Adrenal gland (tissue), 12 donors: ENCODE data around the gene ATOH8. TPM values are rescaled to one million over a fixed set of nuclear protein-coding genes. Genes with fewer than 3 reads are reported as not detected.

Source experiments
- DNase-seq, 7 donors: peaks; one replicate each; pipeline ENCODE4 v3.0.0-alpha.2; 2019 to 2020
- H3K27ac ChIP-seq, 5 donors: fragments of 200-600 bp; sonication (generic) in 4 of 5; 1 replicate in 3 of 5; 2 replicates in 2 of 5; pipeline versions ENCODE4 v1.5.1 to v1.8.0; 2016 to 2020; ENCODE audit warnings: mild to moderate bottlenecking in 1 of 5
- H3K27me3 ChIP-seq: fragments of 200-600 bp; 2 replicates; pipeline ENCODE4 v1.8.0; 2021
- H3K36me3 ChIP-seq, 2 donors: fragments of 200-600 bp; replicated peaks in 1 of 2; 1 replicate in 1 of 2; 2 replicates in 1 of 2; pipeline versions ENCODE4 v1.5.1 to v1.8.0; 2018 to 2022
- H3K4me1 ChIP-seq, 2 donors: fragments of 200-600 bp; replicated peaks in 1 of 2; 1 replicate in 1 of 2; 2 replicates in 1 of 2; pipeline versions ENCODE4 v1.5.1 to v1.8.0; 2018 to 2021
- H3K4me3 ChIP-seq, 4 donors: fragments of 200-600 bp; sonication (generic) in 3 of 4; one replicate each; pipeline ENCODE4 v1.5.1; 2016 to 2018
- H3K9me3 ChIP-seq, 3 donors: fragments of 200-600 bp; sonication (generic) in 1 of 3; replicated peaks in 1 of 3; 1 replicate in 2 of 3; 2 replicates in 1 of 3; pipeline versions ENCODE4 v1.5.1 to v1.8.0; 2016 to 2021
- POLR2A ChIP-seq, 2 donors: fragments of 450-650 bp; IDR thresholded peaks; one replicate each; pipeline ENCODE4 v1.6.1; 2017; ENCODE audit warnings: antibody characterized with exemption in 2 of 2, mild to moderate bottlenecking in 2 of 2, moderate library complexity in 1 of 2
- WGBS, 4 donors: extraction: QIAGEN DNeasy Blood & Tissue Kit in 2 of 4; methylation state at CpG; one replicate each; pipeline versions ENCODE4 v1.1.5 to v1.1.7; 2013 to 2017; 5-methylcytosine and 5-hydroxymethylcytosine counted together
- intact Hi-C, 2 donors: fragments of 100-400 bp; cut with DNase I; formaldehyde crosslinking; loops; one replicate each; pipeline versions ENCODE4 v1.14.1 to v1.15.0; 2022 to 2023
- polyA plus RNA-seq, 3 donors: library from polyadenylated mRNA; stranded (reverse); fragments of 200-250 nt in 2 of 3; fragments of 350-450 nt in 1 of 3; fragmentation: Illumina TruSeq in 1 of 3; extraction: RNeasy Lipid Tissue Mini Kit (QIAGEN cat#74804) in 1 of 3; gene quantifications; one replicate each; pipeline ENCODE4 v1.2.3, GENCODE V29; 2013 to 2014
- total RNA-seq, 9 donors: library from RNA; depleted of rRNA in 4 of 9; stranded (reverse); fragments of >200 nt in 4 of 9; fragments of 120-200 nt in 1 of 9; fragmentation: NEBNext Ultra II Directional in 1 of 9; extraction: Animal tissue kit (Norgen Biotek cat#: 25700) in 1 of 9; gene quantifications; one replicate each; pipeline versions ENCODE4 v1.1.0 to v1.2.4, GENCODE V29; 2013 to 2023
- TF ChIP-seq, protein P1 (sequence below), 6 experiments: fragments of 450-650 bp in 4 of 6; fragments of 200-600 bp in 2 of 6; sonication (generic) in 1 of 6; IDR thresholded peaks; 1 replicate in 5 of 6; 2 replicates in 1 of 6; pipeline versions ENCODE4 v1.5.1 to v1.8.0; 2016 to 2021; ENCODE audit warnings: antibody characterized with exemption in 6 of 6, mild to moderate bottlenecking in 2 of 6, moderate library complexity in 1 of 6
- donor health status: healthy with polysubstance abuse.
- donor health status: Bipolar disorder and iron deficiency.
- donor health status: DM: yes; HTN: yes; CAD: no.
- donor health status: DM: no; HTN: no; CAD: no.
- donor health status: DM: no; HTN: no; CAD: no.
- donor health status: DM: yes; HTN: yes; CAD: no.

Gene ATOH8
- total and polyA plus RNA-seq, 12 donors = 0.88 to 44.0 (median 6.0) TPM

DNA sequence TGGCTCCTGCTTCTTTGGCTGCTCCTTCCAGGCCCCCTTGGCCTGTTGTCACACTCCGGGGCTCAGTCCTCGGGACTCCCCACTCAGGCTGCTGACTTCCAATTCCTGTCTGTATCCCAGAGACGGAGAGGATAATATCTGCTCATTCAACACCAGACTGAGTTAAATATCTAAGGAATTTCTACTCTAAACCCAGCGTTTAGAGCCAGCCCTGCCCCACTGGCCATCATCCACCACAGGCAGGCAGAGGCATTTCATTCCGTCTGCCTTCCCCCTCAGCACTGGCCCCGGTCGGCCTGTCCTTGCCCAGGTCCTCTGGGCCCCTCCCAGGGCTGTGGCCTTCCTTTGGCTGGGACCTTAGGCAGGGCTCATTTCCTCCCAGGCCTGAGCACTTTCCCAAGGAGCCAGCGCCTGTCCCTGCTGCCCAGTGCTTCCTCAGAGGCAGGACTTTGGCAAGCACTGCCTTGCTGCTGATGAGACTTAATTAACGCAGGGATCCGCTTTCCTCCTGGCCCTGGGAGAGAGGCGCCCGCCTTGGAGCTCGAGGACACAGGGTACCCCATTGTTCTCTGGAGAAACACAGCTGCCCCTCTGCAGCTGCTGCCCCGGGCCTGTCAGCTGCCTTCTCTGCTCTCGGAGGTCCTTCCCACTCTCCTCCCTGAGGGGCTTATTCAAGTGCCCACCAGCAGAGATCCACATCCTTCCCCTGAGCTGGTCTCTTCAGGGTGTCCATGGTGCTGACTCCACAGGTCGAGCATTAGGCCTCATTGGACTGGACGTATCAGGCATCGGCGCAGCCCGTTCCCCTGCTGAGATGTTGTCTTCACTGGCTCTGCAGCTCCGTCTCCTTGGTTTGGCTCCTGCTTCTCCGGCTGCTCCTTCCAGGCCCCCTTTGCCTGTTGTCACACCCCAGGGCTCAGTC lies 42.8 kb downstream of the ATOH8 start:
- 73 to 85% (median 76%) methylated on average over 19 to 22 of the region's 22 CpGs for WGBS, 4 donors

DNA sequence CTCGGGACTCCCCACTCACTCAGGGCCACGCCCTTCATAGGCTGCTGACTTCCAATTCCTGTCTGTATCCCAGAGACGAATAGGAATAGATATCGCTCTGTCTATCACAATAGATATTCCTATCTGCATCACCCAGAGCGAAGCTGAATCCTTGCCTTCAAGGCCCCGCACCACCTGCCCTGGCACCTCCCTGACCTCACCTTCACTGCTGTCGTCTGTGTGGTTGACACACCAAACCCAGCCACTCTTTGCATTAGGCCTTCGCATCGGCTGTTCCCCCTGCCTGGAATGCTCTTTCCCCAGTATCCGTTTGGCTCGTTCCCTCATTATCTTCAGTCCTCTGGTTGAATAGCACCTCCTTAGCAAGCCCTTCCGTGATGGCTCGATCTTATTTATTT lies 43.5 kb downstream of the ATOH8 start:
- TF ChIP-seq, protein P1, sequence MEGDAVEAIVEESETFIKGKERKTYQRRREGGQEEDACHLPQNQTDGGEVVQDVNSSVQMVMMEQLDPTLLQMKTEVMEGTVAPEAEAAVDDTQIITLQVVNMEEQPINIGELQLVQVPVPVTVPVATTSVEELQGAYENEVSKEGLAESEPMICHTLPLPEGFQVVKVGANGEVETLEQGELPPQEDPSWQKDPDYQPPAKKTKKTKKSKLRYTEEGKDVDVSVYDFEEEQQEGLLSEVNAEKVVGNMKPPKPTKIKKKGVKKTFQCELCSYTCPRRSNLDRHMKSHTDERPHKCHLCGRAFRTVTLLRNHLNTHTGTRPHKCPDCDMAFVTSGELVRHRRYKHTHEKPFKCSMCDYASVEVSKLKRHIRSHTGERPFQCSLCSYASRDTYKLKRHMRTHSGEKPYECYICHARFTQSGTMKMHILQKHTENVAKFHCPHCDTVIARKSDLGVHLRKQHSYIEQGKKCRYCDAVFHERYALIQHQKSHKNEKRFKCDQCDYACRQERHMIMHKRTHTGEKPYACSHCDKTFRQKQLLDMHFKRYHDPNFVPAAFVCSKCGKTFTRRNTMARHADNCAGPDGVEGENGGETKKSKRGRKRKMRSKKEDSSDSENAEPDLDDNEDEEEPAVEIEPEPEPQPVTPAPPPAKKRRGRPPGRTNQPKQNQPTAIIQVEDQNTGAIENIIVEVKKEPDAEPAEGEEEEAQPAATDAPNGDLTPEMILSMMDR (IDR thresholded peaks at IDR 0.05) = no peak
- peak overlapping the region in 1 of 5 donors; percentile 69 for H3K27ac ChIP-seq
- peaks cover 9 to 12% of the 10 kb centered on the region in 2 donors for H3K4me1 ChIP-seq
- H3K36me3 ChIP-seq = no peaks in the 10 kb centered on the region
- no peaks in the 10 kb centered on the region for H3K9me3 ChIP-seq
- intact Hi-C loops = loop anchor here in 1 of 2 donors (5.0 kb wide), 1 partner anchor 50 kb away; no protein-coding TSS in a partner anchor
- no peak for DNase-seq
- 90 to 94% (median 92%) methylated on average over 13 of the region's 13 CpGs for WGBS, 4 donors
- H3K4me3 ChIP-seq = no peak overlapping the region
- no peaks in the 10 kb centered on the region for H3K27me3 ChIP-seq

More for the DNA sequence above, 42.8 kb downstream of the ATOH8 start:
- peak in 1 of 7 donors; percentile 43 for DNase-seq
- peak overlapping the region in 2 of 5 donors; percentile 34 to 69 for H3K27ac ChIP-seq
- peaks cover 12 to 18% of the 10 kb centered on the region in 2 donors for H3K4me1 ChIP-seq
- no peak overlapping the region for H3K4me3 ChIP-seq
- H3K36me3 ChIP-seq = no peaks in the 10 kb centered on the region
- no peak for TF ChIP-seq POLR2A (IDR thresholded peaks at IDR 0.05)
- TF ChIP-seq, protein P1 (IDR thresholded peaks at IDR 0.05) = no peak
- H3K9me3 ChIP-seq = no peaks in the 10 kb centered on the region
- H3K27me3 ChIP-seq = no peaks in the 10 kb centered on the region
- intact Hi-C loops = loop anchor here in 1 of 2 donors (5.0 kb wide), 1 partner anchor 49 kb away; no protein-coding TSS in a partner anchor

DNA sequence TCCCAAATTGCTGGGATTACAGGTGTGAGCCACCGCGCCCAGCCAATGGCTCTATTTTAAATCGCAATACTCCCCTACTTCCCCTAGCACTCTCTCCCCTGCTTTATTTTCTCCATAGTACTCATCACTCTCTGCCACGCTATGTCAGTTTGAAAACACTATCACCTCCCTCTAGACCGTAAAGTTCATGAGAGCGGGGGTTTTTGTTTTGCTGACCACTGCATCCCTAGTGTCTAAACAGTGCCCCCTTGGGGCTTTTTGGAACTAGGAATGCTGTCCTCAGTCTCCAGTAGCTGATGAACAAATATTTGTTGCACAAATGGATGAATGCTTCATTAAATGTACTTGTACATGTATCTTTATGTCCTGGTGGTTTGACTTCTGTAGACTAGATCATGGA lies 44.1 kb downstream of the ATOH8 start:
- Histone ChIP-seq H3K27me3 (no peaks in the 10 kb centered on the region), H3K9me3 (no peaks in the 10 kb centered on the region), H3K36me3 (no peaks in the 10 kb centered on the region), H3K4me3 (no peak overlapping the region), H3K4me1 (peaks cover 2 to 6% of the 10 kb centered on the region in 2 donors), H3K27ac (no peak overlapping the region)
- peak in 1 of 7 donors; percentile 54 for DNase-seq
- intact Hi-C loops = loop anchor here in 1 of 2 donors (5.0 kb wide), 1 partner anchor 51 kb away; no protein-coding TSS in a partner anchor
- no peak for TF ChIP-seq POLR2A (IDR thresholded peaks at IDR 0.05)
- TF ChIP-seq, protein P1 (IDR thresholded peaks at IDR 0.05) = peak; percentile 22 to 63 (median 50)
- 71 to 77% (median 74%) methylated on average over 6 of the region's 6 CpGs for WGBS, 4 donors

DNA sequence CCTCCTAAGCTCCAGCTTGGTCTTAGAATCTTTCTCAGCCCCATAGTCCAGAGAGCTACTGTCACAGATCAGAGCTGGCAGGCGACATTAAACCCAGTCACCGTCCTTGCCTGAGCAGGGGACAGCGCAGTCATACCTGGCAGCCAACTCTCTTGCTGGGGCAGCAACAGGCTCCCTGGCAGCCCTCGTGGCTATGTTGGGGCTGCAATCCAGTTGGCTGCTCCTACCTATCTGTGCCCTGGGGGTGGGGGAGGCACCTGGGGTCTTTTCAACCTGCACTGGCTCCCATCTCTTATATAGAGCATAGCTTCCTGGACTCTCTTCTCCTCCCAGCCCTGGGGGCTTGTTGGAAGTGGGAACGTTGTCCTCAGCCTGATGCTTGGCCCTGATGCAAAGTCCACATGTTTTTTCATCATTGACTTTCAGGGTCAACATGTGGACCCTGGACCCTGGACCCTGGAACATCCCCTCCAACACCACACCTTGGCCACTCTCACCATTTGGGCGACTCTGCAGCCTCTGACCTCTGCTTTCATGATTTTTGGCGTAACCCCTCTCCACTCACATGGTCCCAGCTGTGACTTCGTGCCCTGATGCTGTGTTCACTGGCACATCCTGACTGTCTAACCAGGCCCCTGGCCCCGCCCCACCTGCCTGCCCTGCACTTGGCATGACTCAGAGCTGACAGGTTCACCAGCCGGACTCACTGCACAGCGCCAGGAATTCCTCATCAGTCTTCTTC lies 45.6 kb downstream of the ATOH8 start:
- WGBS, 4 donors = 55 to 58% (median 57%) methylated on average over 6 to 11 of the region's 11 CpGs
- Histone ChIP-seq H3K27ac (no peak overlapping the region), H3K4me1 (peaks cover 0 to 3% of the 10 kb centered on the region in 2 donors), H3K9me3 (no peaks in the 10 kb centered on the region), H3K36me3 (no peaks in the 10 kb centered on the region), H3K4me3 (no peak overlapping the region), H3K27me3 (no peaks in the 10 kb centered on the region)
- TF ChIP-seq, protein P1 (IDR thresholded peaks at IDR 0.05) = no peak
- TF ChIP-seq POLR2A (IDR thresholded peaks at IDR 0.05) = no peak
- intact Hi-C loops = loop anchor here in 1 of 2 donors (5.0 kb wide), 1 partner anchor 52 kb away; no protein-coding TSS in a partner anchor
- DNase-seq = peak in 3 of 7 donors; percentile 38 to 57 (median 44)
